Right hindlimb (tissue), 1 donor: Measurements from ENCODE around the gene OTOP3.

Source experiments
- DNase-seq: peaks from one replicate; pipeline ENCODE4 v3.0.0-alpha.2; 2018

Gene OTOP3

GRCh38 chr17:74987909-74988711, 52.4 kb downstream of the OTOP3 start:
- peak; percentile 95 for DNase-seq

GRCh38 chr17:74990581-74991105, 54.9 kb downstream of the OTOP3 start:
- no peak for DNase-seq

GRCh38 chr17:74992223-74992622, 56.5 kb downstream of the OTOP3 start:
- DNase-seq, result no peak

GRCh38 chr17:74994440-74994839, 58.7 kb downstream of the OTOP3 start:
- DNase-seq, result no peak

- DNase-seq, result no peak
Observed at GRCh38 chr17:74995847-74996246, 60.1 kb downstream of the OTOP3 start.

- DNase-seq, result no peak
Observed at GRCh38 chr17:74998783-74999182, 63.1 kb downstream of the OTOP3 start.

- no peak for DNase-seq
Observed at GRCh38 chr17:74999523-74999922, 63.8 kb downstream of the OTOP3 start.
